OCI-LY7 (cell line): Measurements from ENCODE around the gene LAMA2.

Source experiments
- CTCF ChIP-seq: fragments of 200-600 bp; sonication (generic); conservative IDR thresholded peaks from 2 replicates; pipeline ENCODE4 v1.5.1; 2014; ENCODE audit warnings: mild to moderate bottlenecking, antibody characterized with exemption, low read length, moderate library complexity, mixed read lengths
- EZH2phosphoT487 ChIP-seq: fragments of 200-600 bp; sonication (generic); IDR thresholded peaks from 2 replicates; pipeline ENCODE4 v1.6.1; 2018; ENCODE audit warnings: low read depth, borderline replicate concordance, mild to moderate bottlenecking, mixed run types, antibody characterized with exemption, low read length, moderate library complexity, mixed read lengths

GRCh38 chr6:128836761-128837160 lies 46.2 kb upstream of the LAMA2 start:
- no peak for TF ChIP-seq CTCF
- TF ChIP-seq EZH2phosphoT487: no peak
